CD4-positive, alpha-beta T cell (primary cell): ENCODE results near the gene EDNRA. TPM values are rescaled to one million over a fixed set of nuclear protein-coding genes. Genes with fewer than 3 reads are reported as not detected.
A peak's percentile ranks its signal among the peaks of the same experiment; 100 is the strongest.

ENCODE experiments used
- ATAC-seq: fragments of 200-7000 bp; cut with Tn5 transposase; one replicate; pipeline ENCODE4 v1.10.0; 2022; ENCODE audit warnings: mild to moderate bottlenecking; ENCODE audit not compliant: poor library complexity
- CTCF ChIA-PET: fragments of 350-600 bp; sonication (Branson Sonifier 250); formaldehyde crosslinking; loops from one replicate; lab custom pipeline; 2021; ENCODE audit warnings: antibody characterized with exemption, inconsistent platforms; lab: Charles Lee
- POLR2A ChIA-PET: fragments of 350-600 bp; sonication (Branson Sonifier 250); formaldehyde crosslinking; loops from one replicate; lab custom pipeline; 2021; ENCODE audit warnings: antibody characterized with exemption, inconsistent platforms; lab: Charles Lee
- DNase-seq, 14 experiments: peaks; one replicate each; pipeline ENCODE4 v3.0.0-alpha.2; 2013 to 2020; ENCODE audit warnings: mixed read lengths in 2 of 14
- H3K27ac ChIP-seq, 2 donors: one replicate each; pipeline versions ENCODE4 v1.5.1 to v1.7.0; 2013; ENCODE audit warnings: low read length in 2 of 2, low read depth in 1 of 2, mild to moderate bottlenecking in 1 of 2
- H3K27me3 ChIP-seq, 2 experiments: 1 replicate in 1 of 2; 2 replicates in 1 of 2; pipeline versions ENCODE4 v1.6.1 to v1.7.0; 2013; ENCODE audit warnings: low read length in 2 of 2, control low read depth in 1 of 2, mild to moderate bottlenecking in 1 of 2, moderate library complexity in 1 of 2; ENCODE audit not compliant: insufficient read depth in 2 of 2, control insufficient read depth in 1 of 2
- H3K36me3 ChIP-seq: one replicate; pipeline ENCODE4 v1.6.1; 2013; ENCODE audit warnings: low read length, control low read depth; ENCODE audit not compliant: insufficient read depth
- H3K4me1 ChIP-seq: one replicate; pipeline ENCODE4 v1.6.1; 2013; ENCODE audit warnings: low read length, control low read depth; ENCODE audit not compliant: insufficient read depth
- H3K4me3 ChIP-seq: one replicate; pipeline ENCODE4 v1.5.1; 2013; ENCODE audit warnings: mild to moderate bottlenecking, low read length, moderate library complexity
- H3K9me3 ChIP-seq, 2 experiments: 1 replicate in 1 of 2; 2 replicates in 1 of 2; pipeline versions ENCODE4 v1.6.1 to v1.7.0; 2013; ENCODE audit warnings: low read length in 2 of 2, mild to moderate bottlenecking in 2 of 2, control low read depth in 1 of 2, moderate library complexity in 1 of 2; ENCODE audit not compliant: control insufficient read depth in 1 of 2, insufficient read depth in 1 of 2
- H3K27ac Mint-ChIP-seq: one replicate; pipeline ENCODE4 v1.8.0; 2020; ENCODE audit warnings: mixed read lengths
- H3K27me3 Mint-ChIP-seq: one replicate; pipeline ENCODE4 v1.8.0; 2021; ENCODE audit warnings: mixed read lengths
- H3K36me3 Mint-ChIP-seq: one replicate; pipeline ENCODE4 v1.8.0; 2021; ENCODE audit warnings: low read depth, mixed read lengths
- H3K4me1 Mint-ChIP-seq: one replicate; pipeline ENCODE4 v1.8.0; 2021; ENCODE audit warnings: low read depth, mixed read lengths
- H3K4me3 Mint-ChIP-seq: one replicate; pipeline ENCODE4 v1.8.0; 2020; ENCODE audit warnings: mild to moderate bottlenecking, mixed read lengths
- H3K9me3 Mint-ChIP-seq: one replicate; pipeline ENCODE4 v1.8.0; 2020; ENCODE audit warnings: mixed read lengths
- intact Hi-C, 2 experiments: fragments of 100-400 bp; cut with DNase I in 1 of 2; cut with micrococcal nuclease in 1 of 2; formaldehyde crosslinking; loops; one replicate each; pipeline versions ENCODE4 v1.15.1 to v1.9.0; 2023 to 2025; cut with DNase I, micrococcal nuclease
- total RNA-seq, 174 experiments: library from RNA in 2 of 174; stranded (reverse) in 2 of 174; gene quantifications; one replicate each; pipeline ENCODE4 v1.2.3 and lab custom pipeline; 2021 to 2026
- TF ChIP-seq, protein P1 (sequence below): fragments of 200-600 bp; IDR thresholded peaks from one replicate; pipeline ENCODE4 v1.8.0; 2022; ENCODE audit warnings: antibody characterized with exemption, mild to moderate bottlenecking

Gene EDNRA
- total RNA-seq, 2 experiments from 2014 or later = not detected

- Mint-ChIP-seq H3K27ac (no peak overlapping the region), H3K4me1 (no peaks in the 10 kb centered on the region), H3K27me3 (peaks cover 20% of the 10 kb centered on the region), H3K4me3 (no peak overlapping the region), H3K36me3 (no peaks in the 10 kb centered on the region), H3K9me3 (no peaks in the 10 kb centered on the region)
- no peak overlapping the region for H3K4me3 ChIP-seq
- no peak for ATAC-seq
- CTCF ChIA-PET = no interaction called here
- POLR2A ChIA-PET = no interaction called here
- no peak for DNase-seq
- no peaks in the 10 kb centered on the region for H3K4me1 ChIP-seq
- H3K9me3 ChIP-seq = no peaks in the 10 kb centered on the region
- TF ChIP-seq, protein P1, sequence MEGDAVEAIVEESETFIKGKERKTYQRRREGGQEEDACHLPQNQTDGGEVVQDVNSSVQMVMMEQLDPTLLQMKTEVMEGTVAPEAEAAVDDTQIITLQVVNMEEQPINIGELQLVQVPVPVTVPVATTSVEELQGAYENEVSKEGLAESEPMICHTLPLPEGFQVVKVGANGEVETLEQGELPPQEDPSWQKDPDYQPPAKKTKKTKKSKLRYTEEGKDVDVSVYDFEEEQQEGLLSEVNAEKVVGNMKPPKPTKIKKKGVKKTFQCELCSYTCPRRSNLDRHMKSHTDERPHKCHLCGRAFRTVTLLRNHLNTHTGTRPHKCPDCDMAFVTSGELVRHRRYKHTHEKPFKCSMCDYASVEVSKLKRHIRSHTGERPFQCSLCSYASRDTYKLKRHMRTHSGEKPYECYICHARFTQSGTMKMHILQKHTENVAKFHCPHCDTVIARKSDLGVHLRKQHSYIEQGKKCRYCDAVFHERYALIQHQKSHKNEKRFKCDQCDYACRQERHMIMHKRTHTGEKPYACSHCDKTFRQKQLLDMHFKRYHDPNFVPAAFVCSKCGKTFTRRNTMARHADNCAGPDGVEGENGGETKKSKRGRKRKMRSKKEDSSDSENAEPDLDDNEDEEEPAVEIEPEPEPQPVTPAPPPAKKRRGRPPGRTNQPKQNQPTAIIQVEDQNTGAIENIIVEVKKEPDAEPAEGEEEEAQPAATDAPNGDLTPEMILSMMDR = no peak
- no peaks in the 10 kb centered on the region for H3K36me3 ChIP-seq
- H3K27ac ChIP-seq = no peak overlapping the region
- H3K27me3 ChIP-seq = peaks cover 0 to 4% of the 10 kb centered on the region in 2 experiments
- intact Hi-C loops = no loop called here
Observed at GRCh38 chr4:147570616-147571015, 89.7 kb downstream of the EDNRA start.

DNA sequence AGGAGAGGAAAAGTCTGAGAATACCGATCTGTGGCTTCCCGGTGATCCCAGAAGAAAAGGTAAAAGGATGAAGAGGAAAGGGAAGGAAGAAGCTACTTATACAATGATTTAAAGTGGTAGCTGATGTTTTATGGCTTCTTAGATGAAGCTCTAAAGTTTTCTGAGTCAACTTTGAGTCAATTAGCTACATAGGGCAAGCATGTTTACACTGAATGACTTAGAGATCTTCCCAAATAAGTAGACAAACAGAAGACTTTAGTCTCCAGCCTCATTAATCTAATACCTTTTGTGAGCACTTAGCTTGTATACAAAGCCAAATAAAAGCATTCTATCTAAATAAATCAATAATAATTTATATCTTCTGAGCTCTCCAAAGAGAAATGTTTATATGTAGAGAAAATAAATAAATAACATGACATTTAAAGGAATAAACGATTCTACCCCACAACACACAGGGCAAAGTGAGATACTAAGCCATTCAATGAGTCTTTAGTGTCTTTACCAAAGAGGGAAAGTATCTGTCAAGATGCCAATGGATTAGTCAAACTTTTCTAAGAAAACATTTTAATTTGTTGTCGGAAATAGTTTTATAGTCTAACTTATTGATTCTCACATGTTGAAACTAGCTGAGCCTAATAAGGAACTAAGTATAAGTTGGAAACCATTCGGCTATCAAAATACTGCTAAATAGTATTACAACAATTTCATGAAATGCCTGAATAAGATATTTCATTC, 90.3 kb downstream of the EDNRA start:
- Mint-ChIP-seq H3K27ac (no peak overlapping the region), H3K4me3 (no peak overlapping the region), H3K27me3 (peaks cover 24% of the 10 kb centered on the region), H3K36me3 (no peaks in the 10 kb centered on the region), H3K4me1 (no peaks in the 10 kb centered on the region), H3K9me3 (no peaks in the 10 kb centered on the region)
- Histone ChIP-seq H3K4me1 (no peaks in the 10 kb centered on the region), H3K27me3 (peaks cover 0 to 4% of the 10 kb centered on the region in 2 experiments), H3K27ac (no peak overlapping the region), H3K36me3 (no peaks in the 10 kb centered on the region), H3K4me3 (no peak overlapping the region), H3K9me3 (no peaks in the 10 kb centered on the region)
- TF ChIP-seq, protein P1 = no peak
- intact Hi-C loops = no loop called here
- no peak for DNase-seq
- ATAC-seq = no peak
- ChIA-PET CTCF (no interaction called here), POLR2A (no interaction called here)

DNA sequence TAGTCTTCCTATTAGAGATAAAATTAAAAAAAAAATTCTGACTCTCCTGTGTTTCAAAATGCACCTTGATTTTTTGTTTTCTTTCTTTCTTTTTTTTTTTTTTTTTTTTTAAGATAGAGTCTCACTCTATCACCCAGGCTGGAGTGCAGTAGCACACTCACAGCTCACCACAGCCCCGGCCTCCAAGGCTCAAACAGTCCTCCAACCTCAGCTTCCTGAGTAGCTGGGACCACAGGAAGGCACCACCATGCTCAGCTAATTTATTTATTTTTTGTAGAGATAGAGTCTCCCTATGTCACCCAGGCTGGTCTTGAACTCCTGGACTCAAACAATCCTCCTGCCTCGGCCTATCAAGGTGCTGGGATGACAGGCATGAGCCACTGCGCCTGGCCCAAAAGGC, 95.2 kb downstream of the EDNRA start:
- TF ChIP-seq, protein P1 = no peak
- Mint-ChIP-seq H3K9me3 (no peaks in the 10 kb centered on the region), H3K36me3 (no peaks in the 10 kb centered on the region), H3K27ac (no peak overlapping the region), H3K4me1 (no peaks in the 10 kb centered on the region), H3K4me3 (no peak overlapping the region), H3K27me3 (peaks cover 9% of the 10 kb centered on the region)
- Histone ChIP-seq H3K27me3 (no peaks in the 10 kb centered on the region), H3K27ac (no peak overlapping the region), H3K4me3 (no peak overlapping the region), H3K9me3 (no peaks in the 10 kb centered on the region), H3K4me1 (no peaks in the 10 kb centered on the region), H3K36me3 (no peaks in the 10 kb centered on the region)
- POLR2A ChIA-PET = no interaction called here
- intact Hi-C loops = no loop called here
- CTCF ChIA-PET = no interaction called here
- no peak for ATAC-seq
- DNase-seq = peak in 1 of 14 experiments; percentile 2
